ELR (cell line): ENCODE measurements around the gene IFT43.

Experiments
- DNase-seq: peaks from one replicate; pipeline ENCODE4 v3.0.0-alpha.2; 2015; ENCODE audit warnings: low read depth

IFT43 gene

DNA sequence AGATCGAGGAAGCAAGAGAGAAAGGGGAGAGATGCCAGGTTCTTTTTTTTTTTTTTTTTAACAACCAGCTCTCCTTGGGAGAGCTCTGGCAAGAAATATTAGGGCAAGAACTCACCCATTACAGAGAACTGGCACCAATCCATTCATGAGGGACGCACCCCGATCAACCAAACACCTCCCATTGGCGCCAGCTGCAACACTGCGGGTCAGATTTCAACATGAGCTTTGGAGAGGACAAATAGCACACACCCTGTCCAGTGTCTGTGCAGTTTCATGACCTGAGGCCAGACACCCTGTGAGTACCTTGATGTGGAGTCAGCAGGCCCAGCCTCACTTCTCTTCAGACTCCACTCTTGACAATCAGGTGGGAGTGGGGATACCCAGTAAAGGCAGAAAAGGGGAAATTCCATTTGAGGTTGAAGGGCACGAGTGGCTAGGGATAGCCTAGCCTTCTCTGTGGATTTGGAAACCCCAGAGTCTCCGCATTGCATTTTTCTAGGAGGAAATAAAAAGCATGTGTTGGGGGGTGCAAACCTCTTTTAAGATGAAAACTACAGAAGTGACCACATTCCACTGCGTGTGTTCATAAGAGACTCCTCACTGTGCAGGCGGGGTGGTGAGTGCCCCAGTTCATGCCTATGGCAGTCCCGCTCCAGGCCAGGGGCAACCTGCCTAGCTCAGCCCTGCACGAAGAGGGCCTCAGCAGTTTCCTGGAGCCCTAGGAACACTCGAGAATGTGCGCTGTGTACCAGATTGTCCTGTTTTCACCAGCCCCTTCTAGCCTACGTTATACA, 123.7 kb downstream of the IFT43 start:
- DNase-seq = no peak

DNA sequence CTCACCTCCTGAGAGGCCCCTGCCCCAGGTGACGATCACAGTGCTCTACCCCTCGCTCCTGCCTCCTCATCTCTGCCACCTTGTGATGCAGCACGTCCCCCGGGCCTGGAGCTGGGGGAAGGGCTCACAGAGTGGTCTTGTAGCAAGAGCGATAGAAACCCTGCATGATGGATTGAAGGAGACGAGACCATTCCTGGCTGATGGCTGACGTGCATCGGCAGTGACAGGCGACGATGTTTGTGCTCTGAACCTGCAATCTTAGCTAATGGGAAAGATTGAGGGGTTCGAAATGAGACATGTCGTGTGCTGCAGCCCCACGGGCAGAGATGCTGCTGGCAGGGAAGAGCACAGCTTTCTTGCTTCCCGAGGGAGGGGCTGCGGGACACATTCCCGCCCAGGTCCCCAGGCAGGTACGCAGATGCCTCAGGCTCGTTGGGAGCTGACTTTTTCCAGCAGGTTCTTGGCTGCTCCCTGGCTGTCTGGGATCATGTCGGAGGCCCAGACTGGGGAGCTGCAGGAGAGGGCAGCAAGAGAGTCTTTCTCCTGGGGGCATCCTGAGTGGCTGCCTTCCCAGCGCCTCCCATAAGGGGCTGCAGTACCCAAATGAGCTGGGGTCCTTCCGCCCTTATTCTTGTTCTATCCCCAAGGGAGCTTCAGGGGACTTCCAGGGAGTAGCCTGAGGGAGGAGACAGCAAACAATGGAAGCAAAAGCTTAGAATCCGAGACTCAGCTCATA, 127.5 kb downstream of the IFT43 start:
- DNase-seq = no peak

DNA sequence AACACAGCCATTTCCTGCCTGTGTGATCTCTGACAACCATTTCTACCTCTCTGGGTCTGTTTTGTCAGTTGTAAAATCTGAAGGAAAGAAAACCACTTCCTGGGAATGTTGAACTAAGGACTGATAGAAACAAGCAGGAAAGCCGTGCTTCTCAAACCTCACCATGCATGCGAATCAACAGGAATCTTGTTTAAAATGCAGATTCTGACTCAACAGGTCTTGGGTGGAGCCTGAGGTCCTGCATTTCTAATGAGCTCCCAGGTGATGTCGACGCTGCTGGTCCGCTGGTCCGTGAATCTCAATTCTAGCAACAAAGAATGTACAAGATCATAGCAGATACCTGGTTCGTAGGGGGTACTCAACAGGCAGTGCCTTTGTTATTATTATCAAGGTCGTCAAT, 128.1 kb downstream of the IFT43 start:
- DNase-seq = no peak

DNA sequence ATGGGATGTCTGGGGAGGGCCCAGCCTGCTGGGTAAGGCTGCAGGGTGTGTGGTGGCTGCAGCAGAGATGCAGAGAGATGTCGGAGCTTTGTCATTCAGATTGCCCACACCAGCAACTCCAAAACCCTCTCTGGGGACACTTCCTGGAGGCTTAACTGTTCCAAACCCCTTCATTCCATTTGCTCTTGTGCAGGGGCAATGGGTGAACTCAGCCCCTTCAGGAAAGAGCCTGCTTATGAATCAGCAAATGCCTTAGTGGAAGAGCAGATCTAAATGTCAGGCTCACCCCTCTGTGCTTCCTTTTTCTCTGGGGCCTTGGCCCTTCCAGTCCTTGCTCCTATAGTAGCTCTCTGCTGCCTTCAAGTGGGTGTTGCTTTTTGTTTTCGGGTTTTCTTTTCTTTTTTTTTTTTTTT, 129.5 kb downstream of the IFT43 start:
- DNase-seq = no peak

DNA sequence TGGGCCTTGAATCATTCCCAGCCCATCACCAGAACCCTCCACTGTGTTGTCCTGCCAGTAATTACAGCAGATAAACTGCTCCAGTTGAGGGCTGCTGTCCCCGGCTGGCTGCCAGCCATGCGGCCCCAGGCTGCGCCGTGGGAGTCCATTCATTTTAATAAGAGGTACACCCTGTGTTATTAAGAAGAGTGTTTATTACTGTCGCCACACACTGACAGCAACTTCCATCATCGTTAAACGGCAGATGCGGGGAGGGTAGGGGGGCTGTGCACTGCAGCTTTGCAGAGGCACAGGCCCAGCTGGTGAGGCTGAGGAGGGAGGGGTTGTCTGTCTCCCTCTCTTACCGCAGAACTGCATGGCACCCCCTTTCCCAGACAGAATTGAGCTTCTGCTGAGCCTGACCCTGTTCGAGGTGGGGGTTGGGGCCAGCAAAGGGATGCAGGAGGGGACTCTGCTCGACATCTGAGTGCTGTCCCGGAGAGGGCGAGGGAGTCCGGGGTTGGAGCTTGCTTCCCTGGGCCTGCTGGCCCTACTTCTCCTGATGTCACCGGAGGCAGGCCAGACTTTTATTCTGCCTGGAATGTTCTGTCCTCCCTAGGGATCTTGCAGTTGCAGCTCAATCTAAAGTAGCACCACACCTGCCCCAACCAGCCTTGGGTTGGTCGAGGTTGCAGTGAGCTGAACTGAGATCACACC, 132.4 kb downstream of the IFT43 start:
- DNase-seq = no peak

DNA sequence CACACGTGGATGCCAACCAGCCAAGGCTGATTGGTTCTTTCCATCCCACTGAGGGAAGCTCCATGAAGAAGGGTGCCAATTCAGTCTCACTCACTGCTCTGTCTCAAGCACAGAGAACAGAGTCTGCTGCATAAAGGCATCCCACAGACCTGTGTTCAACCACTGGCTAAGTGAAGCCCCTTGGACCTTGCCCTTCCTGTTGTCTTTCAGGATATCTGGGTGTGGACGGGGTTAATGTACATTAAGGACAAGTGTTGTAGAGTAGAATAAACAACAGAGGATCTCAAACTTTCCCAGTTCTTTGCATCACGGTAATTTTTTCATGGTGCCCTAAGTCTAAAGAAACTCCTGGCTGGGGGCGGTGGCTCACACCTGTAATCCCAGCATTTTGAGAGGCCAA, 133.0 kb downstream of the IFT43 start:
- DNase-seq = no peak

DNA sequence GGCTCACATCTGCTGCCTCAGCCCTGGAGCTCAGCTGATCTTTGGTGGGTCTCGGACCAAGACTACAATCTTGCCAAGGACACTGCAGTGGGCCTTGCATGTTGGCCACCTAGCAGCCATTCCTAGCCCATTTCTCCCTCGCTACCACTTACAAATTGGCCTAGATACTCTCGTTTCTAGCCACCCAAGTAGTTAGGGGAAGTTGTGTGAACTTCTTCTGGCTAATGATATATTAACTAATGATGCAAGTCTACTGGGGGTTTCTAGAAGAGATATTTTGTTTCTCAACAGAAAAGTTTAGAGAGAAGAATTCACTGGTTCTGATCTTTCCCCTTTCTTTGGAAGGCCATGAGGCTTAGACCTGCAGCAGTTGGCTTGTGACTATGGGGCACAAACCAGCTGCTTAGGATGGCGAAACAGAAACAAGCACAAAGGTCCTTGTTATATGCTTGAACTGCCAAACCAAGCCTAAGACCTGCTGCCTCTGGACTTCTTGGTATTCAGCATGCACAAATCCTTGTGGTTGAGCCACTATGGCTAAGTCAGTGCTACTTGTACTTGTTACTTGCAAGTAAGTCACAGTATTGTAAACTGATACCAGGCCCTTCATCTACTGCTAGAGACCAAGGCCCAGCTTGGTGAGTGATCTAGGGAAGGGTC, 135.7 kb downstream of the IFT43 start:
- no peak for DNase-seq

DNA sequence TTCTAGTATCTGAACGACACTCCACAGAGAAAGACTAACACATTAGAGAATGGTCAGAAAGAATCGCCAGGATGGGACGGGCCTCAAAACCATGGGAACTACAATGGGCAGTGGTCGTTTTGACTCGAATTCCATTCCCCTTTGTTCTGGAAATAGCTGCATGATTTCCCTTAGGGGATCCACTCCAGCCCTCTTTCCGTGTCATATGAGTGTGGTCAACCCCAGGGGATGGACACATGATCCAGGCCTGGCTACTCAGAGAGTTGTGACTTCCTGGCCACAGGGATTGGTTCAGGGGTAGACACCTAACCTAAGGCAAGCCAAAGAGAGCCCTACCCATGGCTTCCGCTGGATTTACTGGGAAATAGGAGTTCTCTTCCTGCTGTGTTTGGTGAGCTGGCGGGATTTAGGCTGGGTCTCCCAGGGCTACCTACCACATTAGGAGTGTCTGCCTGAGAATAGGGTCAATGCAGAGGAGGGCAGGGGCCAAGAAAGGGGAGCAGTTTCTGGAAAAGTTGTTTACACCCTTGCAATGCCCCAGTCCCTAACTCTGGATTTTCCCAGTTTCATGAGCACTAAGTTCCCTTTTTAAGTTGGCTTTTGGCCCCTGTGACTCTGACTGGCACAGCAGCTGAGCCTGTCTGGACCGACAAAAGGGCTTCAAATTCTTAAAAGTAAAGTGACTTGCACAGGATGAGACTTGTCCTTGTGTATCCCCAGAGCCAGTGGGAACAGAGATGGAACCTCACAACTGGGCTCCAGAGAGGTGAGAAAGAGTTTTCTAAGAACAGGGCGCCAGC, 138.1 kb downstream of the IFT43 start:
- DNase-seq = no peak

DNA sequence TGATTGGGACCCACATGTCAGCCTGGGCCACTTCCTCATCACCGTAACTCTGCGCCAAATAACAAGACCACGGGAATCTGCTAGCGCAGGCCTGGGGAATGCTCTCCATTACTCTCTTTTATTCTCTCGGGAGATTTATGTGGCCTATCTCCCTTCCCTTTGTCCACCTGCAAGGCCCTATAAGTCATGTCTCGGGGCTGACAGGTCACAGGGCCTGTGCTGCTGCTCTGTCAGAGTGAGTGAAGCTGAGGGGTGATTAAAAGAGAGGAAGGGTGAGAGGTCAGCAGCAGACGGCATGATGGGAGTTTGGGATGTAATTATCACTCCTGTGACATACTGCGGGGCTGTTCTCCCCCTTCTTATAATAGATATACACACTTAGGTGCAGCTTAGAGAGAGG, 139.9 kb downstream of the IFT43 start:
- DNase-seq = no peak

DNA sequence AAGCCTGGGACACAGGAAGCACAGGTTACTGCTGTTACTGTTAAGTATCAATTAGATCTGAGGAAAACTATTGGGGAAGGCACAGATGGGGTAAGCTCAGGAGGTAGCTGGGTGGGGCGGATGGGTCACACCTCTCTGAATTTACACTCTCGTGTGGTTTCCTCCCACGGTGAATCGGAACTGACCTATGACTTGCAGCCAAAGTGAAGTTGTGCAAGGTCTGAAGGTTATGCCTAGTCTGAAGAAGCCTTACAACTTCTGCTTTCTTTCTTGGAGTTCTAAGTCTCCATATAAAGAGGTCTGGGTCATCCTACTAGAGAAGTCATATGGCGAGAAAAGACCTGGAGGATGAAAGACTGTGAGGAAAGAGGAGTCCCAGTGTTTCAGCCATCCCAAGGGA, 140.5 kb downstream of the IFT43 start:
- no peak for DNase-seq

DNA sequence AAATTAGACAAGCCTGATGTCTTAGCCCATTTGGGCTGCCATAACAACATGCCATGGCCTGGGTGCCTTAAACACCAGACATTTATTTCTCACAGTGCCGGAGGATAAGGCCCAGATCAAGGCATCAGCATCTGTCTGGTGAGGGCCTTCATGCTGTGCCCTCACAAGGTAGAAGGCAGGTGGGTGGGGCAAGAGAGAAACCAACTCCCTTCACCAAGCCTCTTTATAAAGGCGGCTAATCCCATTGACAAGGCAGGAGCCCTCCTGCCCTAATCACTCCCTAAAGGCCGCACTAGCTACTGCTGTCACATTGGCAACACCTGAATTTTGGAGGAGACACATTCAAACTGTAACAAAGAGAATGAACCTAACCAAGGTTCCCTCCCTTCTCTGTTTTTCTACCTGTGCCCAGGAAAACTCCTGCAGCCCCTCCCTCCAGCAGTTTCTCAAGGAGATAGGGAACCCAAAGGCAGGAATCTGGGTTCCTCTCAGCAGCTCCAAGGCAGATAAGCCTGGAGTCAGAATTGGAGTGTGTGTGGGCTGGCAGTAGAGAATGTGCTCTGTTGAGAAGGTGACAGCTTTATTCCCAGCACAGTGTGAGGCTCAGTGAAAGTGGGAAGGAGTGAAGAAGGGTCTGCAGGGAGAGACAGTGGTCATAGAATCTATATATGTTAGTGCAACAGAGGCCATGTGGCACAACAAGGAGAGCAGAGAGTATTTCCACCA, 144.5 kb downstream of the IFT43 start:
- no peak for DNase-seq

DNA sequence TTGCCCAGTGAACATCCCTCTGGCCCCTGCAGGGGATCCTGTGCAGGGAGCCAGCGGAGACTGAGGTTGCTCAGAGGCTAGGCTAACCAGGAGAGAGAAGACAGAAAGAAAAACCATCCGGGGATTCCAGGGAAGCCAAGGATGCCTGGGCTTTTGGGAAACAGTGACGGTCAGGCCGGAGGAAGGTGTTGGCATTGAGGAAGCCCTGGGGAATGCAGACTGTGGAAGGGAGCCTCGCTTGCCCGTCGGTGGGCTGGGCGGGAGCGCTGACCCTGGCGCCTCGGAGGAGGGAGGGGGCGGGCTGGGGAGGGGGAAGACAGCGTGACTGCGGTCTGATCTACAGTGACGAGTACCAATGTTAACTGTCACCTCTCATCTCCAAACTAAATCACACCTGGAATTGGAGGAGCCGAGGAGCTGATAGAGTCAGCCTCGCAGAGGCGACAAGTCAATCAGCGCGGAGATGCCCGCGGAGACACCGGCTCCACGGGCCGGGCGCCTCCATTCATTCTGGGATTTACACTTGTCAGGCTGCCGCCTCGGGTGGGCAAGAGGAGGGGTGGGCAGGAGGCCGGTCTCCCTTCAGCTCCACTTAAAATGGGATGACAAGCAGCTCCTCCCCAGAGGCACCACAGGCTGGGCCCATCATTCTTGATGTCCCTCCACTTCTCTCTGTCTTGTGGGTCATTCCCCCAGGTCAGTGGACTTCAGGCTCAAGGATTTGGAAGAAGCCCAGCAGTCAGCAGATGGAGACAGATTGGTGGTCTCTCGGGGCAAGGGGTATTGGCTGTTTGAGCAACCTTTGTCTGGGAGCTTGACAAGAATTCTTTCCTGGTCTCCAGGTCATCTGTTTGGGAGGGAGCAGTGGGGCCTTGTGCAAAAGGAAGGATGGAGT, 145.8 kb downstream of the IFT43 start:
- no peak for DNase-seq

DNA sequence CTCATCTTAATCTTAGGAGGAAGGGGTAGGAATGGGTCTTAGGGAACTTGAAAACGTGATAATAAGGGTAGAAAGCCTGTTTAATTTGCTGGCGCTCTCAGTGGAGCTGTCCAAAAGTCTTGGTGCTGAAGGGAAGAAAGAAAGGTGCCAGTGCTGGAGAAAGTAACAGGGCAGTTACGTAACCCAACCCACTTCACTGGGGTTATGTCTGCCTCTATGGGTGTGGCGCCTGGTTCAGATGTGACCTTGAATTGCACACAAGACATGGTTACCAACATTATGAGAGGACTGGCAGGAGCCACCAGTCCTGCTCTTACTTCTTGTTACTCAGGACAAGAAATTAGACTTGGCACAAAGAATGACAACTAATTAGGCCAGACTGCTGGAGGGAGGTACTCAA, 147.5 kb downstream of the IFT43 start:
- DNase-seq = peak; percentile 22
